22Rv1 (cell line): Measurements from ENCODE around the gene NPIPB2.
"Not testable (repeated sequence)": the region's sequence is repeated elsewhere in the genome, so short reads cannot be mapped to it uniquely, and the experiment has no call there.

Experiments used
- CTCF ChIP-seq: fragments of 450-650 bp; IDR thresholded peaks from 2 replicates; pipeline ENCODE4 v1.5.1; 2017; ENCODE audit warnings: mild to moderate bottlenecking
- ZFX ChIP-seq: fragments of 450-650 bp; IDR thresholded peaks from 2 replicates; pipeline ENCODE4 v1.6.1; 2017; ENCODE audit warnings: antibody characterized with exemption, borderline replicate concordance

GRCh38 chr16:11953576-11953975 lies 11.7 kb upstream of the NPIPB2 start:
- not testable (repeated sequence) for TF ChIP-seq CTCF, ZFX
